Naive thymus-derived CD8-positive, alpha-beta T cell (primary cell): Measurements from ENCODE around the gene KPNA2. TPM values are rescaled to one million over a fixed set of nuclear protein-coding genes. Genes with fewer than 3 reads are reported as not detected.
A peak's percentile ranks its signal among the peaks of the same experiment; 100 is the strongest.
"Not testable (repeated sequence)": the region's sequence is repeated elsewhere in the genome, so short reads cannot be mapped to it uniquely, and the experiment has no call there.

Experiments
- ATAC-seq, 2 donors: fragments of 150-1000 bp; cut with Tn5 transposase in 1 of 2; sonication (Bioruptor Pico), chemical (Tn5 transposase) in 1 of 2; 1 replicate in 1 of 2; 2 replicates in 1 of 2; pipeline ENCODE4 v1.10.0; 2021; ENCODE audit warnings: mild to moderate bottlenecking in 2 of 2, moderate library complexity in 2 of 2
- POLR2A ChIA-PET: fragments of 350-600 bp; sonication (Branson Sonifier 250); formaldehyde crosslinking; loops from one replicate; lab custom pipeline; 2021; ENCODE audit warnings: antibody characterized with exemption; lab: Charles Lee
- DNase-seq, 10 donors: peaks; one replicate each; pipeline versions ENCODE4 v3.0.0 to v3.0.0-alpha.2; 2020 to 2022
- H3K27ac Mint-ChIP-seq, 10 donors: one replicate each; pipeline ENCODE4 v1.8.0; 2020 to 2022; ENCODE audit warnings: mild to moderate bottlenecking in 10 of 10, mixed read lengths in 10 of 10, moderate library complexity in 4 of 10, inconsistent platforms in 1 of 10
- H3K27me3 Mint-ChIP-seq, 5 donors: one replicate each; pipeline ENCODE4 v1.8.0; 2021 to 2022; ENCODE audit warnings: mixed read lengths in 5 of 5
- H3K36me3 Mint-ChIP-seq, 3 donors: one replicate each; pipeline ENCODE4 v1.8.0; 2020 to 2022; ENCODE audit warnings: mixed read lengths in 3 of 3, mild to moderate bottlenecking in 2 of 3, inconsistent platforms in 1 of 3
- H3K4me1 Mint-ChIP-seq, 4 donors: one replicate each; pipeline ENCODE4 v1.8.0; 2021 to 2022; ENCODE audit warnings: mixed read lengths in 4 of 4
- H3K4me3 Mint-ChIP-seq, 10 donors: one replicate each; pipeline ENCODE4 v1.8.0; 2020 to 2022; ENCODE audit warnings: mild to moderate bottlenecking in 10 of 10, mixed read lengths in 10 of 10, moderate library complexity in 6 of 10, inconsistent platforms in 1 of 10
- H3K9me3 Mint-ChIP-seq, 9 donors: one replicate each; pipeline ENCODE4 v1.8.0; 2020 to 2022; ENCODE audit warnings: mixed read lengths in 9 of 9, mild to moderate bottlenecking in 3 of 9, inconsistent platforms in 1 of 9, moderate library complexity in 1 of 9
- polyA plus RNA-seq, 3 donors: library from polyadenylated mRNA; unstranded; fragments of 300-500 nt; fragmentation: Illumina TruSeq; gene quantifications; one replicate each; pipeline ENCODE4 v1.2.3, GENCODE V29; 2021
- total RNA-seq, 8 experiments: library from RNA in 2 of 8; stranded (reverse) in 2 of 8; gene quantifications; one replicate each; pipeline ENCODE4 v1.2.3 and lab custom pipeline; 2021 to 2026

The KPNA2 gene
- total and polyA plus RNA-seq, 5 experiments from 2014 or later = 8.9 to 17.0 (median 13.7) TPM

DNA sequence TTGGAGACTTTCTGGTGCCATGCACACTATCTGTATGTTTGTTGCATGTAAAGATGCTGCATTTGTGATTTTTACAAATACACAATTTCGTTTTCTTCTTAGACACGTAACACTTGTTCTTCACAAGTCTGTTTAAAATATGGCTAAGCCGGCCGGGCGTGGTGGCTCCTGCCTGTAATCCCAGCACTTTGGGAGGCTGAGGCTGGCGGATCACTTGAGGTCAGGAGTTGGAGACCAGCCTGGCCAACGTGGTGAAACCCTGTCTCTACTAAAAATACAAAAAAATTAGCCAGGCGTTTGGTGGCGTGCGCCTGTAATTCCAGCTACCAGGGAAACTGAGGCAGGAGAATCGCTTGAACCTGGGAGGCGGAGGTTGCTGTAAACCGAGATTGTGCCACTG lies 14.7 kb upstream of the KPNA2 start:
- Mint-ChIP-seq H3K27ac (peak overlapping the region; percentile 85 to 100 (median 89)), H3K4me3 (peak overlapping the region; percentile 77 to 95 (median 87)), H3K4me1 (peaks cover 14 to 24% (median 16%) of the 10 kb centered on the region in 4 donors)
- not testable (repeated sequence) for H3K27me3 Mint-ChIP-seq, H3K36me3 Mint-ChIP-seq, H3K9me3 Mint-ChIP-seq, ATAC-seq
- peak in 1 of 10 donors; percentile 19 for DNase-seq
- POLR2A ChIA-PET = interaction anchor here (0.5 to 2.7 kb wide), 6 partner anchors 9 to 272 kb away, joined by 3 to 13 read pairs (median 4); partner anchors contain the start of gene C17orf58

DNA sequence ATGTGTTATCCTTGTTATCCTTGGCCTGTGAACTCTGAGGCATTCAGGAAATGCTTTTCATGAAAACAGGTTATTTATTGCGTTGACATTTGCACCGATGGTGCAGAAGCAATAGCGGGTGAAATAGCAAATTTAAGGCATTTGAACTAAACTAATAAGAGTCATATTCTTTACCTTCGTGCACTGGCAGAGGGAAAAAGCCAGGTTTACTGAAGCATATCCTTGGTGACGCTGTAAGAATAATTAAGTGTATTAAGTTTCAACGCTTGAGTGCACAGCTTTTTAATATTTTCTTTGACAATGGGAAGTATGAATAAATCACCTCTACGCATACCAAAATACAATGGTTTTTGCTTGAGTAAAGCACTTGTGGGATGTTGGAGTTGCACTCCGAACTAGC lies 13.6 kb upstream of the KPNA2 start:
- H3K4me3 Mint-ChIP-seq = peak overlapping the region in 5 of 10 donors; percentile 1 to 62 (median 52)
- no peak for DNase-seq
- POLR2A ChIA-PET = interaction anchor here (0.5 kb wide), 1 partner anchor 15 kb away, joined by 3 read pairs; no protein-coding TSS in a partner anchor
- peaks cover 0 to 3% (median 0%) of the 10 kb centered on the region in 5 donors for H3K27me3 Mint-ChIP-seq
- H3K4me1 Mint-ChIP-seq = peaks cover 14 to 21% (median 16%) of the 10 kb centered on the region in 4 donors
- peaks cover 0 to 5% (median 0%) of the 10 kb centered on the region in 9 donors for H3K9me3 Mint-ChIP-seq
- H3K36me3 Mint-ChIP-seq = peaks cover 0 to 3% (median 2%) of the 10 kb centered on the region in 3 donors
- H3K27ac Mint-ChIP-seq = peak overlapping the region in 2 of 10 donors; percentile 6 to 59
- ATAC-seq = no peak

DNA sequence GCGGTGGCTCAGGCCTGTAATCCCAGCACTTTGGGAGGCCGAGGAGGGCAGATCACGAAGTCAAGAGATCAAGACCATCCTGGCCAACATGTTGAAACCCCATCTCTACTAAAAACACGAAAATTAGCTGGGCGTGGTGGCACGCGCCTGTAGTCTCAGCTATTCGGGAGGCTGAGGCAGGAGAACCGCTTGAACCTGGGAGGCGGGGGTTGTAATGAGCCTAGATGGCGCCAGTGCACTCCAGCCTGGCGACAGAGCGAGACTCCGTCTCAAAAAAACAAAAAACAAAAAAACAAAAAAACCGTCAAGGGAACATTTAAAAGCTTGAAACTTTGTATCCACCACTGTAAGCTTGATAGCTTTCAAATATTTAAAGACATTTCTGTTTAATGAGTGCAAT lies 13.0 kb upstream of the KPNA2 start:
- ATAC-seq, DNase-seq, H3K36me3 Mint-ChIP-seq, H3K27me3 Mint-ChIP-seq, H3K4me3 Mint-ChIP-seq, H3K9me3 Mint-ChIP-seq, H3K27ac Mint-ChIP-seq: not testable (repeated sequence)
- POLR2A ChIA-PET = interaction anchor here (0.6 kb wide), 1 partner anchor 1733 kb away, joined by 6 read pairs; no protein-coding TSS in a partner anchor
- peaks cover 13 to 20% (median 15%) of the 10 kb centered on the region in 4 donors for H3K4me1 Mint-ChIP-seq

DNA sequence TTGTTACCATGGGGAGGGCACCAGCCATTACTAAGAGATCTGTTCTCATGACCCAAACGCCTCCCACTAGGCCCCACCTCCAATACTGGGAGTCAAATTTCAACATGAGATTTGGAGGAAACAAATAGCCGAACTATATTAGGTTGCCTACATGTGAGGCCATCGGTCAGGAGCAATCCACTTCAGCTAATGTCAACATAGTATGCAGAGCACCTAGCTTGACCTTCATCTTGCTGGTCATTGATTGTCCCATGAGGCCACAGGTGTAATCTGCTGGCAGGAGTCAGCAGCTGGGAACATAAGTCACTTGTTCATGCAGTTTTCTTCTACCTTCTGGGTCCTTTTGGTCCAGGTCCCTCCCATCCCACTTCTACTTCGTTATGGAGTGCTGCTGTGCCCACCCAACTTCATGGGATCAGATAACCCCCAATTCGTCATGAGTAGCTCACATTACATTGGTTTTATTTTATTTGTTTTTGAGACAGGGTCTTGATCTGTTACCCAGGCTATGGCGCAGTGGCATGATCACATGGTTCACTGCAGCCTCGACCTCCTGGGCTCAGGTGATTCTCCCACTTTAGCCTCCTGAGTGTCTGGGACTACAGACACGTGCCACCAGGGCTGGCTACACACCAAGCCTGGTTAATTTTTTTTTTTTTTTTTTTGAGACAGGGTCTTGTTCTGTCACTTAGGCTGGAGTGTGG lies 5.9 kb upstream of the KPNA2 start:
- ATAC-seq = no peak
- no peaks in the 10 kb centered on the region for H3K36me3 Mint-ChIP-seq
- no peak overlapping the region for H3K27ac Mint-ChIP-seq
- H3K27me3 Mint-ChIP-seq = no peaks in the 10 kb centered on the region
- H3K4me3 Mint-ChIP-seq = no peak overlapping the region
- no peaks in the 10 kb centered on the region for H3K9me3 Mint-ChIP-seq
- no peak for DNase-seq
- POLR2A ChIA-PET = interaction anchor here (0.7 kb wide), 1 partner anchor 9 kb away, joined by 3 read pairs; no protein-coding TSS in a partner anchor
- no peaks in the 10 kb centered on the region for H3K4me1 Mint-ChIP-seq

DNA sequence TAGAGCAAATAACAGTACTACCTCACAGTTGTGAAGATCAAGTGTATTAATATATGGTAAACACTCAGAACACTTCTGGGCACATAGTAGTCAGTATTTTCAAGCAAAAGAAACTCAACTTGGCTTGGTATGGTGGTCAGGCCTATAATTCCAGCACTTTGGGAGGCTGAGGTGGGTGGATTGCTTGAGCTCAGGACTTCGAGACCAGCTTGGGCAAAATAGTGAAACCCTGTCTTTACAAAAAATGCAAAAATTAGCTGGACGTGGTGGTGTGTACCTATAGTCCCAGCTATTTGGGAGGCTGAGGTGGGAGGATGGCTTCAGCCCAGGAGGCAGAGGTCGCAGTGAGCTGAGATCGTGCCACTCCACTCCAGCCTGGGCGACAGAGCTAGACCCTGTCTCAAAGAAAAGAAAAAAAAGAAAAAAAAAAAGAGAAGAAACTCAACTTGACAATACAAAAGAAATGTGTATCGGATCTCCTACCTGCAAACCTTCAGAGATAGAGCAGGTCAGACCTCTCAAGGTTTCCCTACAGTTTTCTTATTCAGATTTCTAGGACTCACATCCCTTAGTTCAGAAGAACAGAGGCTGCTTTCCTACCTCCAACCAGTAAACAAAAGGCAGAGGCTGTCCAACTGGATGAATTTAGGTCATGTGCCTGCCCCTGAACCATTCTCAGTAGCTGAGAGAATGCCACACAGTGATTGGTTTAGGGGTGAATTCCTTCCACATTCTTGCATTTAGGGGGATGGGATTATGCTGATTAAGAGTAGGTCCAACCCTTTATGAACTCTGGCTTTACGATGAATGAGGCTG lies 1.7 kb upstream of the KPNA2 start:
- Mint-ChIP-seq H3K27me3 (peaks cover 0 to 2% (median 0%) of the 10 kb centered on the region in 5 donors), H3K9me3 (no peaks in the 10 kb centered on the region), H3K4me3 (peak overlapping the region in 1 of 10 donors; percentile 54), H3K36me3 (peaks cover 0 to 13% (median 2%) of the 10 kb centered on the region in 3 donors), H3K4me1 (peaks cover 2 to 17% (median 11%) of the 10 kb centered on the region in 4 donors), H3K27ac (no peak overlapping the region)
- DNase-seq (no peak), ATAC-seq (no peak)
- POLR2A ChIA-PET = no interaction called here

DNA sequence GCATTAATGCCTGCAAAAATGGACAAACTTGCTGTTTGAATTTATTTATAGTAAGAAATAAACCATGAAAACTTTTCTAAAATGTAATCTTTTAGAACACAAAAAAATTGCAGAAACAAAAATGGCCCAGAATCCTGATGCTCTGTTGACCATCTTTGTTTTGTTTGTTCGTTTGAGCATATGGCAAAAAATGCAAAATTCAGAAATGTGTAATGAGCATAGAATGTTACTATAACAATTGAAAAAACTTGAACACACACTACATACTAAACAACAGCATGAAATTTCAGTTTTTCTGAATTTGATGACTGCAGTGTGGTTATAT lies 1.1 kb upstream of the KPNA2 start:
- Mint-ChIP-seq H3K4me3 (peak overlapping the region in 1 of 10 donors; percentile 14), H3K27ac (no peak overlapping the region), H3K36me3 (peaks cover 0 to 16% (median 2%) of the 10 kb centered on the region in 3 donors), H3K27me3 (peaks cover 0 to 2% (median 0%) of the 10 kb centered on the region in 5 donors), H3K9me3 (no peaks in the 10 kb centered on the region), H3K4me1 (peaks cover 2 to 17% (median 11%) of the 10 kb centered on the region in 4 donors)
- DNase-seq (no peak), ATAC-seq (no peak)
- POLR2A ChIA-PET = no interaction called here

DNA sequence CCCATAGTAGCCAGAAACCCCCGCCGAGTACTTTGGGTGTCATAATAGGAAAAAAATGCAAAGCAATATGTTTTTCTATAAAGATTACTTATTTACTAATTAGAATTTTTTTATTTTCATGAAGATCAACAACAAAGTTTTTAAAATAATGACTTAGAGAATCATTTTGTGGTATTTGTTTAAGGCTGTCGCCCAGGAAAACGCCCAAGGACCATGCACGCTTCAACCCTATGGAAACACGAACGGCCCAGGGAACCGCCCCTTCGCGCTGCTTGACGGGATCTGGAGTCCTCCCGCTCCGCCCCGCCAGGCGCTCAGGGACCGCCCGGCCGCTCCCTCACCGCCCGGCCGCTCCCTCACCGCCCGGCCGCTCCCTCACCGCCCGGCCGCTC lies 408 bp upstream of the KPNA2 start:
- H3K4me1 Mint-ChIP-seq = peaks cover 2 to 17% (median 11%) of the 10 kb centered on the region in 4 donors
- DNase-seq = peak in 3 of 10 donors; percentile 83 to 87 (median 83)
- peak overlapping the region in 9 of 10 donors; percentile 89 to 98 (median 94) for H3K27ac Mint-ChIP-seq
- H3K4me3 Mint-ChIP-seq = peak overlapping the region; percentile 86 to 95 (median 92)
- peaks cover 0 to 2% (median 0%) of the 10 kb centered on the region in 5 donors for H3K27me3 Mint-ChIP-seq
- no peaks in the 10 kb centered on the region for H3K9me3 Mint-ChIP-seq
- POLR2A ChIA-PET = interaction anchor here (0.6 to 2.6 kb wide), 4 partner anchors 16 to 762 kb away, joined by 3 to 9 read pairs (median 4); partner anchors contain the start of gene ARSG
- ATAC-seq = peak; percentile 81 to 82
- H3K36me3 Mint-ChIP-seq = peaks cover 0 to 20% (median 4%) of the 10 kb centered on the region in 3 donors

DNA sequence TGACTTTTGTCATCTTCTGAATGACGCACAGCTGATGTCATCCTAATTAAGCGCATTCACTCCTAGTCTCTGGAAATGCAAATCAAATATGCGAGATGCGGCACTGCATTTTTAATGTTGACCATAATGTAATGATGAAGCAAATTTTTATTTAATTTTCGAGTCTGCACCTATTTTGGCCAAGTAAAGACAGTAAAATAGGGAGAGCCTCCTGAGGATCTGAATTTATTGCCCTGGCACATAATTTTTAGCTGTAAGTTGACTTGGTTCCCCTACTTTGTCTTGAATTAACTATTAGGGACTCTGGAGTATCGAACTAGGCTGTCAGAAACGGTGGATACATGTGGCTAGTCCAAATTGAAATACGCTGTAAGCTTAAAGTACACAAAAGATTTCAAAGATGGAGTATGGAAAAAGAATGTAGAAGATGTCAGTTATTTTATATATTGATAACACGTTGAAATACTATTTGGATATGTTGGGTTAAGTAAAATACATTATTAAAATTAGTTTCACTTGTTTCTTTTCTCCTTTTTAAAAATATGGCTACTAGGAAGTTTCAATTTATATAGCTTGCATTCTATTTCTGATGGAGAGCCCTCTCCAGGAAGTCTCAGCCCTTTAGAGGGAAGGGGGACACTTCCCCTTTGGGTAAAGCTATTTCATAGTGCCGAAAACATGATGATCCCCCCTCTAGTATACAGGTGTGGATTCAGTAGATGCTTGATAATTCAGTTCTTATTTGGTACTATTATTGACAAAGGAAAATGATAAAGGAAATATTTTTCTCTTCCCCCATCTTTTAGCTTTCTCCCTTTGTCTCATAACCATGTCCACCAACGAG lies 991 bp downstream of the KPNA2 start:
- Mint-ChIP-seq H3K4me1 (peaks cover 2 to 17% (median 11%) of the 10 kb centered on the region in 4 donors), H3K27ac (peak overlapping the region; percentile 66 to 98 (median 93)), H3K4me3 (peak overlapping the region; percentile 86 to 95 (median 92)), H3K36me3 (peaks cover 0 to 31% (median 8%) of the 10 kb centered on the region in 3 donors), H3K27me3 (peaks cover 0 to 2% (median 0%) of the 10 kb centered on the region in 5 donors), H3K9me3 (no peaks in the 10 kb centered on the region)
- POLR2A ChIA-PET = interaction anchor here (2.6 kb wide), 1 partner anchor 17 kb away, joined by 9 read pairs; no protein-coding TSS in a partner anchor
- no peak for DNase-seq
- ATAC-seq = no peak

DNA sequence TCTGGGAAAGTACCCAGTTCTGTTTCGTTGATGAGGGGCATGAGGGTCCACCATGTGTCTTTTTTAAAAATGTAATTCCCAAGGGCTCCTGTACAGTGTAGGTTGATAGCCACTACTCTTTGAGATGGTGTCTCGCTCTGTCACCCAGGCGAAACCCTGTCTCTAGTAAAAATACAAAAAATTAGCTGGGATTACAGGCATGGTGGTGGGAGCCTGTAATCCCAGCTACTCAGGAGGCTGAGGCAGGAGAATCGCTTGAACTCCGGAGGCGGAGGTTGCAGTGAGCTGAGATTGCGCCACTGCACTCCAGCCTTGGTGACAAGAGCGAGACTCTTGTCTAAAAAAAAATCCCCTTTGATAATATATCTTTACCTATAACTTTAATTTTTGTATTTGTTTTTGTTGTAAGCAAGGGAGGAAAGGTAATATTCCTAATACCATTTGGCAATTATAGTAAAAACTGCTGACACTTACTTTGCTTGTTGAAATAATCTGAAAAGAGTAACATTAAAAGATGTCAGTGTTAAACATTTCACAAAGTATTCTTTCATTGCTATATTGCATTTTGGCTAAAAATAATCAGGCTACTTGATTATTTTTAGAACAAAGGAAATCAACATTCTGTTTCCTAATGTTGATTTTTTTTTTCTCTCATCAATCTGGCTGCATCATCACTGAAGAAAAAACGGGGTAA lies 11.8 kb downstream of the KPNA2 start:
- POLR2A ChIA-PET = no interaction called here
- no peak overlapping the region for H3K4me3 Mint-ChIP-seq
- no peak overlapping the region for H3K27ac Mint-ChIP-seq

DNA sequence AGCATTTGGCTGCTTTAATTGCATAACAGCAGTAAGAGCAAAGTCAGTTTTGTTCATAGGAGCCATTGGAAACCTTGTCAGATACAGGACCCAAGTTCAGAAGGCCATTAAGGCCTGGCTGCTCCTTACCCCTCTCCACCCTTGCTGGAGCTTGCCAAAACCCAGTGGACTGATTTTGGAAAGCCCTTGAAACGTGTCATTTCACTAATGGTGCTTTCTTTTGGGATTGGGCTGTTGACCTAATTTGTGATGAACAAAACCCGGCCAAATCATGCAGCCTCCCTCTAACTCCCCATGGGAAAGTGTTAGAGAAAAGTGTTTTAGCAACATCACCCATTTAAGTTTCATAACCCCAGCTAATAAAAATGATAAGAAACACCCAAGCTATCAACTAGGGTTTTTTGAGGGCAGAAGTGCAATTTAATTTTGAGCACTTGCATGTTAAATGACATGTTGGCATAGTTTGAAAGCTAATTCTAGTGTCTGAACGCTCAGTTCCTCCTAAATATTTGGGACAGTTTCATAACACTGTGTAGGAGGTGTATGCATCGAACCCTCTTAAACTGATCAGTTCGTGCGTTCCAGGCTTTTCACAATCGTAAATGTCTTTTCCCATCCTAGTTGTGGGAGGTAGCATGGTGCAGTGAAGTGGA lies 12.5 kb downstream of the KPNA2 start:
- H3K4me1 Mint-ChIP-seq, POLR2A ChIA-PET, H3K9me3 Mint-ChIP-seq, H3K27me3 Mint-ChIP-seq, H3K4me3 Mint-ChIP-seq, DNase-seq, ATAC-seq, H3K27ac Mint-ChIP-seq: not testable (repeated sequence)
- peaks cover 2 to 44% (median 12%) of the 10 kb centered on the region in 3 donors for H3K36me3 Mint-ChIP-seq

More for the DNA sequence above, 11.8 kb downstream of the KPNA2 start:
- H3K36me3 Mint-ChIP-seq = peaks cover 5 to 50% (median 16%) of the 10 kb centered on the region in 3 donors
- no peak for DNase-seq
- H3K27me3 Mint-ChIP-seq = no peaks in the 10 kb centered on the region
- peaks cover 0 to 2% (median 0%) of the 10 kb centered on the region in 4 donors for H3K4me1 Mint-ChIP-seq
- H3K9me3 Mint-ChIP-seq = no peaks in the 10 kb centered on the region
- no peak for ATAC-seq

DNA sequence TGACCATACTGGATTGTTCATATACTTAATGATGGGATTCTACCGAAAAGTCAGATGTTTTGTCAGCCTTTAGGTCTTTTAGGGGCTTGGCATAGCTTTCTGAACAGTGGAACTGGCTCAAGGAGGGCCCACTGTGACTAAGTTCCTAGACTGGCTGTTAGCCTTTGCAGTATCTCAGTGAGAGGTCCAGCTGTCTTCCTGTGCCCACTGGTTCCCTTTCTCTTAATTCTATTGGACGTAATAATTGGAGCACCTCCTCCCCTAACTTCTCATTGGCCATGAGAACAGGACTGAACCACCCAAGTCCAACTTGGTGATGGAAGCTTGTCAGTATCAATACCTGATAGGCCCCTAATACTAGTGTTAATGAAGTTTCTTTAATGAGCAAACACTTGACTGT lies 13.5 kb downstream of the KPNA2 start:
- ATAC-seq = no peak
- no peaks in the 10 kb centered on the region for H3K4me1 Mint-ChIP-seq
- H3K9me3 Mint-ChIP-seq = no peaks in the 10 kb centered on the region
- peak overlapping the region in 1 of 10 donors; percentile 54 for H3K27ac Mint-ChIP-seq
- H3K36me3 Mint-ChIP-seq = peaks cover 0 to 34% (median 11%) of the 10 kb centered on the region in 3 donors
- DNase-seq = no peak
- no peak overlapping the region for H3K4me3 Mint-ChIP-seq
- no peaks in the 10 kb centered on the region for H3K27me3 Mint-ChIP-seq
- POLR2A ChIA-PET = interaction anchor here (0.6 to 1.0 kb wide), 2 partner anchors 201 to 409 kb away, joined by 3 read pairs; no protein-coding TSS in a partner anchor
